HCT116 (cell line): Measurements from ENCODE around the gene TMEM258. TPM values are rescaled to one million over a fixed set of nuclear protein-coding genes. Genes with fewer than 3 reads are reported as not detected.

ENCODE experiments used
- ATAC-seq: fragments of 200-7000 bp; cut with Tn5 transposase; 2 replicates; pipeline ENCODE4 v1.9.1; 2020; ENCODE audit warnings: mild to moderate bottlenecking, moderate library complexity
- BruUV-seq: library from RNA; stranded (reverse); fragments of 400-500 nt; replicated peaks from 2 replicates; lab custom pipeline; 2021; lab: Mats Ljungman, UMichigan
- CTCF ChIA-PET: fragments of 300-600 bp; sonication (Branson Sonifier 250); formaldehyde crosslinking; loops from one replicate; lab custom pipeline; 2021; ENCODE audit warnings: antibody characterized with exemption; lab: Charles Lee
- POLR2A ChIA-PET: fragments of 300-600, 350-600 bp; sonication (Branson Sonifier 250); formaldehyde crosslinking; loops from one replicate; lab custom pipeline; 2021; ENCODE audit warnings: antibody characterized with exemption; lab: Charles Lee
- RAD21 ChIA-PET, 2 experiments: fragments of 300-600 bp; sonication (Branson Sonifier 250); formaldehyde crosslinking; loops; one replicate each; lab custom pipeline; 2023; ENCODE audit warnings: low total read pairs in 2 of 2; ENCODE audit not compliant: uncharacterized antibody in 2 of 2, unreplicated experiment in 2 of 2, low non-redundant PET in 1 of 2; lab: Charles Lee
- DNase-seq: peaks from one replicate; pipeline ENCODE4 v3.0.0-alpha.2; 2010; ENCODE audit warnings: low read depth, low spot score
- H2AFZ ChIP-seq: fragments of 200-600 bp; shearing (Covaris generic), sonication (generic); 2 replicates; pipeline ENCODE4 v1.6.1; 2017; ENCODE audit warnings: low read depth, mixed run types, mixed read lengths, antibody characterized with exemption, low read length; ENCODE audit not compliant: poor library complexity, severe bottlenecking
- H3K27ac ChIP-seq: 2 replicates; pipeline ENCODE4 v1.5.1; 2012; ENCODE audit warnings: low read depth, low read length
- H3K27me3 ChIP-seq: fragments of 200-600 bp; sonication (generic); 2 replicates; pipeline ENCODE4 v1.6.1; 2016; ENCODE audit warnings: mixed run types, low read length, mixed read lengths; ENCODE audit not compliant: insufficient read depth
- H3K36me3 ChIP-seq, 2 experiments: fragments of 200-500 bp in 1 of 2; fragments of 200-600 bp in 1 of 2; sonication (Bioruptor generic) in 1 of 2; sonication (generic) in 1 of 2; 2 replicates each; pipeline versions ENCODE4 v1.5.1 to v1.6.1; 2014 to 2016; ENCODE audit warnings: low read length in 2 of 2, inconsistent platforms in 1 of 2, mixed read lengths in 1 of 2, mixed run types in 1 of 2; ENCODE audit not compliant: insufficient read depth in 2 of 2, control insufficient read depth in 1 of 2
- H3K4me1 ChIP-seq, 2 experiments: fragments of 200-600 bp in 1 of 2; sonication (generic) in 1 of 2; 2 replicates each; pipeline versions ENCODE4 v1.5.1 to v1.6.1; 2012 to 2017; ENCODE audit warnings: low read length in 2 of 2, inconsistent platforms in 1 of 2, mild to moderate bottlenecking in 1 of 2, mixed read lengths in 1 of 2, mixed run types in 1 of 2, moderate library complexity in 1 of 2; ENCODE audit not compliant: insufficient read depth in 2 of 2, control insufficient read depth in 1 of 2
- H3K4me2 ChIP-seq: fragments of 200-600 bp; sonication (generic); 2 replicates; pipeline ENCODE4 v1.6.1; 2017; ENCODE audit warnings: mixed run types, low read length, mixed read lengths
- H3K4me3 ChIP-seq, 2 experiments: fragments of 200-600 bp in 1 of 2; sonication (generic) in 1 of 2; replicated peaks in 1 of 2; 2 replicates each; pipeline ENCODE4 v1.5.1; 2011 to 2016; ENCODE audit warnings: low read length in 2 of 2, control low read depth in 1 of 2, low read depth in 1 of 2, mild to moderate bottlenecking in 1 of 2, mixed read lengths in 1 of 2, mixed run types in 1 of 2
- H3K79me2 ChIP-seq: fragments of 200-600 bp; sonication (generic); 2 replicates; pipeline ENCODE4 v1.6.1; 2017; ENCODE audit warnings: mild to moderate bottlenecking, mixed run types, low read length, moderate library complexity, mixed read lengths; ENCODE audit not compliant: insufficient read depth
- H3K9ac ChIP-seq: fragments of 200-600 bp; sonication (generic); 2 replicates; pipeline ENCODE4 v1.6.1; 2016; ENCODE audit warnings: low read length, mixed read lengths
- H3K9me2 ChIP-seq: fragments of 200-600 bp; sonication (generic), shearing (Covaris generic); 2 replicates; pipeline ENCODE4 v1.6.1; 2017; ENCODE audit warnings: mixed run types, mild to moderate bottlenecking, moderate library complexity; ENCODE audit not compliant: insufficient read depth
- H3K9me3 ChIP-seq, 2 experiments: fragments of 200-500 bp in 1 of 2; fragments of 200-600 bp in 1 of 2; sonication (Bioruptor generic) in 1 of 2; sonication (generic) in 1 of 2; 2 replicates each; pipeline ENCODE4 v1.6.1; 2014 to 2017; ENCODE audit warnings: low read length in 2 of 2, mixed read lengths in 2 of 2, inconsistent platforms in 1 of 2, low read depth in 1 of 2, mild to moderate bottlenecking in 1 of 2, mixed run types in 1 of 2, moderate library complexity in 1 of 2; ENCODE audit not compliant: control insufficient read depth in 1 of 2, insufficient read depth in 1 of 2
- H4K20me1 ChIP-seq: fragments of 200-600 bp; sonication (generic), shearing (Covaris generic); 2 replicates; pipeline ENCODE4 v1.6.1; 2017; ENCODE audit warnings: mixed run types, mild to moderate bottlenecking, moderate library complexity; ENCODE audit not compliant: insufficient read depth
- CBX3 ChIP-seq: IDR thresholded peaks from 2 replicates; pipeline ENCODE4 v1.6.1; 2012; ENCODE audit warnings: low read depth
- CEBPB ChIP-seq: IDR thresholded peaks from 2 replicates; pipeline ENCODE4 v1.6.1; 2012; ENCODE audit warnings: low read depth
- EGR1 ChIP-seq: IDR thresholded peaks from 2 replicates; pipeline ENCODE4 v1.6.1; 2012; ENCODE audit warnings: low read depth
- ELF1 ChIP-seq: IDR thresholded peaks from 2 replicates; pipeline ENCODE4 v1.6.1; 2012; ENCODE audit warnings: low read depth, borderline replicate concordance
- FOSL1 ChIP-seq: IDR thresholded peaks from 2 replicates; pipeline ENCODE4 v1.6.1; 2012; ENCODE audit warnings: low read depth
- JUND ChIP-seq: IDR thresholded peaks from 2 replicates; pipeline ENCODE4 v1.6.1; 2012
- POLR2AphosphoS5 ChIP-seq: IDR thresholded peaks from 2 replicates; pipeline ENCODE4 v1.6.1; 2011; ENCODE audit warnings: mild to moderate bottlenecking, low read depth, low read length, moderate library complexity
- RAD21 ChIP-seq: IDR thresholded peaks from 2 replicates; pipeline ENCODE4 v1.6.1; 2012; ENCODE audit warnings: low read depth, mild to moderate bottlenecking
- SIN3A ChIP-seq: IDR thresholded peaks from 2 replicates; pipeline ENCODE4 v1.6.1; 2012; ENCODE audit warnings: low read depth
- SP1 ChIP-seq: IDR thresholded peaks from 2 replicates; pipeline ENCODE4 v1.6.1; 2012; ENCODE audit warnings: low read depth
- SRF ChIP-seq: IDR thresholded peaks from 2 replicates; pipeline ENCODE4 v1.6.1; 2012; ENCODE audit warnings: low read depth
- TCF7L2 ChIP-seq: IDR thresholded peaks from 2 replicates; pipeline ENCODE4 v1.7.0; 2011; ENCODE audit warnings: borderline replicate concordance, inconsistent platforms; ENCODE audit not compliant: insufficient read depth, insufficient read length; ENCODE audit errors: extremely low read depth
- YY1 ChIP-seq: IDR thresholded peaks from 2 replicates; pipeline ENCODE4 v1.6.1; 2011; ENCODE audit warnings: low read length, low read depth, moderate library complexity, mild to moderate bottlenecking; ENCODE audit not compliant: insufficient replicate concordance; ENCODE audit errors: extremely low read depth
- ZNF274 ChIP-seq: fragments of 200-500 bp; sonication (Bioruptor generic); IDR thresholded peaks from 2 replicates; pipeline ENCODE4 v1.6.1; 2014; ENCODE audit warnings: mild to moderate bottlenecking, low read depth, low read length, inconsistent platforms
- intact Hi-C: fragments of 100-400 bp; cut with micrococcal nuclease; formaldehyde crosslinking; loops from 2 replicates; pipeline ENCODE4 v1.10.0; 2022
- total RNA-seq: library from RNA; stranded (reverse); gene quantifications from one replicate; pipeline ENCODE4 v1.2.1, GENCODE V29; 2021; ENCODE audit not compliant: unreplicated experiment
- TF ChIP-seq, protein P1 (sequence below): IDR thresholded peaks from 2 replicates; pipeline ENCODE4 v1.6.1; 2011; ENCODE audit warnings: mild to moderate bottlenecking, low read length, moderate library complexity; ENCODE audit not compliant: insufficient replicate concordance; ENCODE audit errors: extremely low read depth
- TF ChIP-seq, protein P2 (sequence below), 3 experiments: fragments of 200-600 bp in 1 of 3; sonication (generic) in 1 of 3; IDR thresholded peaks in 2 of 3; conservative IDR thresholded peaks in 1 of 3; 2 replicates each; pipeline ENCODE4 v1.5.1; 2012 to 2017; ENCODE audit warnings: low read depth in 2 of 3, low read length in 2 of 3, antibody characterized with exemption in 1 of 3, borderline replicate concordance in 1 of 3, control low read depth in 1 of 3, mild to moderate bottlenecking in 1 of 3, mixed read lengths in 1 of 3, mixed run types in 1 of 3, moderate library complexity in 1 of 3; ENCODE audit not compliant: insufficient read depth in 1 of 3

The TMEM258 gene
- total RNA-seq, 1 experiment from 2014 or later = 160 TPM

DNA sequence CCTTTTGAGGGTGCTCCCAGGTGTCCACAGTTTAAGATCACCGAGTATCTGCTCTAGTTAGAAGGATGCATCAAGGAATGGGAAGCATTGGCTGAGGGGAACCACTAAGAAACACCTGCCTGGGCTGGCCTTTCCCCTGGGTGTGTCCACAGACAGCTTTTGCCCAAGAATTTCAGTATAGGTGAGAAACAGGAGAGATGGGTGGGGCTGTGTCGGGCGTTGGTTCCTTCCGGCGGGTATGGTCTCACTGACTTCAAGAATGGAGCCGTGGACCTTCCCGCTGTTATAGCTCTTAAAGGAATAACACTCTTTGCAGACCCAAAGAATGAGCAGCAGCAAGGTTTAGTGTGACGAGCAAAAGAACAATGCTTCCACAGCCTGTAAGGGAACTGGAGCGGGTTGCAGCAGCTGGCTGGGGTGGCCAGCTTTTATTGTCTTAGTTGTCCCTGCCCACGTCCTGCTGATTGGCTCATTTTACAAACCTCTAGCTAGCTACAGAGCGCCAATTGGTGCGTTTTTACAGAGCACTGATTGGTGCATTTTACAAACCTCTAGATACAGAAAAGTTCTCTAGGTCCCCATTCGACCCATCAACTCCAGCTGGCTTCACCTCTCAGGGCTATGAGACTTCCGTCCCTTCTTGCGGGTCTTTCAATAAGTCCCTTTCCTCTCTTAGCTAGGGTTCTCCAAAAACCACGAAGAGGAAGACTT lies 22.0 kb upstream of the TMEM258 start (continued):
- TF ChIP-seq, protein P1, sequence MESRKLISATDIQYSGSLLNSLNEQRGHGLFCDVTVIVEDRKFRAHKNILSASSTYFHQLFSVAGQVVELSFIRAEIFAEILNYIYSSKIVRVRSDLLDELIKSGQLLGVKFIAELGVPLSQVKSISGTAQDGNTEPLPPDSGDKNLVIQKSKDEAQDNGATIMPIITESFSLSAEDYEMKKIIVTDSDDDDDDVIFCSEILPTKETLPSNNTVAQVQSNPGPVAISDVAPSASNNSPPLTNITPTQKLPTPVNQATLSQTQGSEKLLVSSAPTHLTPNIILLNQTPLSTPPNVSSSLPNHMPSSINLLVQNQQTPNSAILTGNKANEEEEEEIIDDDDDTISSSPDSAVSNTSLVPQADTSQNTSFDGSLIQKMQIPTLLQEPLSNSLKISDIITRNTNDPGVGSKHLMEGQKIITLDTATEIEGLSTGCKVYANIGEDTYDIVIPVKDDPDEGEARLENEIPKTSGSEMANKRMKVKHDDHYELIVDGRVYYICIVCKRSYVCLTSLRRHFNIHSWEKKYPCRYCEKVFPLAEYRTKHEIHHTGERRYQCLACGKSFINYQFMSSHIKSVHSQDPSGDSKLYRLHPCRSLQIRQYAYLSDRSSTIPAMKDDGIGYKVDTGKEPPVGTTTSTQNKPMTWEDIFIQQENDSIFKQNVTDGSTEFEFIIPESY = no peak
- TF ChIP-seq, all 23 proteins: peak for 2

DNA sequence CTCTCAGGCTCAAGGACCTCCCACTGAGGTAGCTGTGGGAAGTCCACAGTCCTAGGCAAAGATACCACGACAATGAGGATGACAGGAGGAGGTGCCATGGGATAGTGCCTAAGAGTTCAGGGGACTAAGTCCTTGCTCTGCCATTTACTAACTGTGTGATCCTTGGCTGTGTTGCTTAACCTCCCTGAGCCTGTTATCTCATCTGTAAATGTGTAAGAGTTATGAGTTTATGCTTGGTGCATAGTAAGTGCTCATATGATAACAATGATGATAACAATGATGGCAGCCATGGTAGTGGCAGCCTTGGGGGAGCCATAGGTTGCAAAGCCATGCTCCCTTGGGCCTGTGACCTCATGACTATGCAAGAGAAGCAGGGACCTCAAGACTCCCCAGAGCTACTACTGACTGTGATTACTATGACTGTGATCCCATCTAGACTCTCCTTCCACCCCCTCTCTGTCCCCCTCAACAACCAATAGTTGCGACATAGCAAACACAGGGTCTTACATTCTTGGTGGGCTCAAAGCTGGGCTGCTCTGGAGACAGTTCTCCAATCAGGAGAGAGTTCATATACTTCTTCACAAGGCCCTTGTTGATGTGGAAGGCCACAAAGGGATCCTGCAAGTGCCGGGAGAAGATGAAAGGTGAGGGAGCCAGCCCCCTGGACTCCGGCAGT lies 20.5 kb upstream of the TMEM258 start:
- Histone ChIP-seq H3K79me2 (peaks cover 9% of the 10 kb centered on the region), H3K9me2 (no peaks in the 10 kb centered on the region), H3K36me3 (peaks cover 2 to 10% of the 10 kb centered on the region in 2 experiments; a peak in 2 of 4 replicates), H3K4me2 (no peak overlapping the region), H3K27ac (no peak overlapping the region), H3K9me3 (no peaks in the 10 kb centered on the region), H4K20me1 (no peaks in the 10 kb centered on the region), H3K9ac (no peak overlapping the region), H3K4me1 (peaks cover 10 to 34% of the 10 kb centered on the region in 2 experiments), H2AFZ (no peak overlapping the region), H3K4me3 (no peak overlapping the region), H3K27me3 (no peaks in the 10 kb centered on the region)
- RAD21 ChIA-PET = no interaction called here
- BruUV-seq = no TSS peak
- intact Hi-C loops = no loop called here
- no peak for ATAC-seq
- TF ChIP-seq SRF = no peak
- no peak for TF ChIP-seq YY1
- TF ChIP-seq CBX3 = no peak
- TF ChIP-seq, protein P1 = no peak
- TF ChIP-seq POLR2AphosphoS5 = no peak
- TF ChIP-seq SP1 = no peak
- TF ChIP-seq TCF7L2 = no peak
- TF ChIP-seq JUND = no peak
- no peak for TF ChIP-seq SIN3A
- no peak for TF ChIP-seq ZNF274
- no peak for TF ChIP-seq RAD21
- TF ChIP-seq ELF1 = no peak
- TF ChIP-seq CEBPB = no peak
- TF ChIP-seq FOSL1 = no peak
- no peak for TF ChIP-seq EGR1
- TF ChIP-seq, protein P2, sequence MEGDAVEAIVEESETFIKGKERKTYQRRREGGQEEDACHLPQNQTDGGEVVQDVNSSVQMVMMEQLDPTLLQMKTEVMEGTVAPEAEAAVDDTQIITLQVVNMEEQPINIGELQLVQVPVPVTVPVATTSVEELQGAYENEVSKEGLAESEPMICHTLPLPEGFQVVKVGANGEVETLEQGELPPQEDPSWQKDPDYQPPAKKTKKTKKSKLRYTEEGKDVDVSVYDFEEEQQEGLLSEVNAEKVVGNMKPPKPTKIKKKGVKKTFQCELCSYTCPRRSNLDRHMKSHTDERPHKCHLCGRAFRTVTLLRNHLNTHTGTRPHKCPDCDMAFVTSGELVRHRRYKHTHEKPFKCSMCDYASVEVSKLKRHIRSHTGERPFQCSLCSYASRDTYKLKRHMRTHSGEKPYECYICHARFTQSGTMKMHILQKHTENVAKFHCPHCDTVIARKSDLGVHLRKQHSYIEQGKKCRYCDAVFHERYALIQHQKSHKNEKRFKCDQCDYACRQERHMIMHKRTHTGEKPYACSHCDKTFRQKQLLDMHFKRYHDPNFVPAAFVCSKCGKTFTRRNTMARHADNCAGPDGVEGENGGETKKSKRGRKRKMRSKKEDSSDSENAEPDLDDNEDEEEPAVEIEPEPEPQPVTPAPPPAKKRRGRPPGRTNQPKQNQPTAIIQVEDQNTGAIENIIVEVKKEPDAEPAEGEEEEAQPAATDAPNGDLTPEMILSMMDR (IDR thresholded peaks at IDR 0.05 in 2 of 3, conservative IDR thresholded peaks at IDR 0.05 in 1 of 3; ENCODE audit: borderline replicate concordance in 1 of 3, insufficient read depth in 1 of 3, low read depth in 2 of 3, low read length in 2 of 3) = no peak
- DNase-seq = no peak
- CTCF ChIA-PET = interaction anchor here (3.0 kb wide), 1 partner anchor 16 kb away, joined by 32 read pairs; no protein-coding TSS in a partner anchor
- POLR2A ChIA-PET = interaction anchor here (0.7 kb wide), 1 partner anchor 24 kb away, joined by 3 read pairs; no protein-coding TSS in a partner anchor
